K562 (cell line): ENCODE measurements around the gene NXN. TPM values are rescaled to one million over a fixed set of nuclear protein-coding genes. Genes with fewer than 3 reads are reported as not detected.
A peak's percentile ranks its signal among the peaks of the same experiment; 100 is the strongest.

Experiments
- ATAC-seq: fragments of 200-7000 bp; cut with Tn5 transposase; 3 replicates; pipeline ENCODE4 v1.9.1; 2020; ENCODE audit warnings: moderate library complexity
- BruUV-seq: library from RNA; stranded (reverse); fragments of 400-500 nt; replicated peaks from 2 replicates; lab custom pipeline; 2021; lab: Mats Ljungman, UMichigan
- CTCF ChIA-PET: fragments of 300-600 bp; formaldehyde crosslinking; extraction: SDS; loops from one replicate; lab custom pipeline; 2021; ENCODE audit warnings: low intra/inter-chr PET ratio; lab: Yijun Ruan, JAX
- POLR2A ChIA-PET: fragments of 300-600, 350-650 bp; sonication (Branson Sonifier 250); formaldehyde crosslinking; extraction: SDS; loops from one replicate; lab custom pipeline; 2021; ENCODE audit warnings: antibody characterized with exemption, inconsistent platforms; lab: Yijun Ruan, JAX
- DNase-seq, 4 experiments: peaks; one replicate each; pipeline versions ENCODE4 v3.0.0 to v3.0.0-alpha.2; 2011 to 2018; ENCODE audit warnings: low spot score in 3 of 4, mixed read lengths in 3 of 4; ENCODE audit errors: extremely low read depth in 1 of 4
- FAIRE-seq: peaks from 2 replicates; lab custom pipeline; 2011; peaks lifted over from hg19 to GRCh38; lab: Jason Lieb, UNC
- H2AFZ ChIP-seq: 2 replicates; pipeline ENCODE4 v1.6.0; 2011; ENCODE audit warnings: low read depth, low read length, control low read depth, inconsistent platforms
- H3K27ac ChIP-seq: fragments of 200-600 bp; 3 replicates; pipeline ENCODE4 v1.8.0; 2011; ENCODE audit warnings: low read depth, mild to moderate bottlenecking, control low read depth, inconsistent platforms, low read length, moderate library complexity, mixed read lengths; ENCODE audit errors: extremely low read depth
- H3K27me3 ChIP-seq, 2 experiments: fragments of 300-600 bp in 1 of 2; 2 replicates in 1 of 2; 3 replicates in 1 of 2; pipeline versions ENCODE4 v1.6.0 to v1.8.0; 2011; ENCODE audit warnings: inconsistent platforms in 2 of 2, low read length in 2 of 2, mild to moderate bottlenecking in 1 of 2, mixed read lengths in 1 of 2, moderate library complexity in 1 of 2; ENCODE audit not compliant: control insufficient read depth in 2 of 2, insufficient read depth in 2 of 2
- H3K36me3 ChIP-seq: fragments of 300-600 bp; 3 replicates; pipeline ENCODE4 v1.8.0; 2011; ENCODE audit warnings: mild to moderate bottlenecking, low read length, inconsistent platforms; ENCODE audit not compliant: control insufficient read depth, insufficient read depth
- H3K4me1 ChIP-seq, 2 experiments: fragments of 200-600 bp in 1 of 2; replicated peaks in 1 of 2; 2 replicates in 1 of 2; 3 replicates in 1 of 2; pipeline versions ENCODE4 v1.5.1 to v1.8.0; 2011; ENCODE audit warnings: inconsistent platforms in 2 of 2, low read length in 2 of 2, mild to moderate bottlenecking in 1 of 2, mixed read lengths in 1 of 2, moderate library complexity in 1 of 2; ENCODE audit not compliant: control insufficient read depth in 2 of 2, insufficient read depth in 2 of 2
- H3K4me2 ChIP-seq: 2 replicates; pipeline ENCODE4 v1.6.1; 2011; ENCODE audit warnings: low read length, control low read depth, inconsistent platforms, mixed read lengths; ENCODE audit not compliant: insufficient read depth
- H3K4me3 ChIP-seq: fragments of 200-600 bp; sonication (generic), shearing (Covaris generic); 2 replicates; pipeline ENCODE4 v1.5.1; 2016; ENCODE audit warnings: control low read depth, inconsistent platforms
- H3K79me2 ChIP-seq: fragments of 200-600 bp; 3 replicates; pipeline ENCODE4 v1.8.0; 2011; ENCODE audit warnings: low read length, inconsistent platforms; ENCODE audit not compliant: control insufficient read depth, insufficient read depth
- H3K9ac ChIP-seq, 2 experiments: 2 replicates each; pipeline versions ENCODE4 v1.6.0 to v1.6.1; 2011; ENCODE audit warnings: low read depth in 2 of 2, low read length in 2 of 2, control low read depth in 1 of 2, inconsistent platforms in 1 of 2, mild to moderate bottlenecking in 1 of 2, mixed read lengths in 1 of 2; ENCODE audit not compliant: insufficient read depth in 1 of 2
- H3K9me1 ChIP-seq: one replicate; pipeline ENCODE4 v1.6.0; 2011; ENCODE audit warnings: inconsistent platforms, mild to moderate bottlenecking, low read length, moderate library complexity; ENCODE audit not compliant: control insufficient read depth, insufficient read depth
- H3K9me3 ChIP-seq: replicated peaks from 2 replicates; pipeline ENCODE4 v1.5.1; 2011; ENCODE audit warnings: low read depth, low read length, inconsistent platforms; ENCODE audit not compliant: control insufficient read depth, insufficient read depth
- H4K20me1 ChIP-seq: replicated peaks from 2 replicates; pipeline ENCODE4 v1.6.1; 2011; ENCODE audit warnings: low read length, inconsistent platforms, mixed read lengths; ENCODE audit not compliant: control insufficient read depth, insufficient read depth
- ADNP ChIP-seq: fragments of 200-800 bp; sonication (Bioruptor generic); IDR thresholded peaks from 2 replicates; pipeline ENCODE4 v1.6.1; 2016; ENCODE audit warnings: missing genetic modification characterization, missing compliant biosample characterization
- ARHGAP35 ChIP-seq: fragments of 450-650 bp; IDR thresholded peaks from 2 replicates; pipeline ENCODE4 v1.6.1; 2018; ENCODE audit not compliant: partially characterized antibody
- ARID3B ChIP-seq: fragments of 250-450 bp; sonication (Bioruptor Pico); IDR thresholded peaks from 2 replicates; pipeline ENCODE4 v1.4.0; 2020; ENCODE audit warnings: borderline replicate concordance
- BCLAF1 ChIP-seq, 2 experiments: fragments of 450-650 bp in 1 of 2; IDR thresholded peaks; 2 replicates each; pipeline ENCODE4 v1.6.1; 2011 to 2017; ENCODE audit warnings: low read depth in 2 of 2, antibody characterized with exemption in 1 of 2, borderline replicate concordance in 1 of 2, low read length in 1 of 2, mild to moderate bottlenecking in 1 of 2, mixed read lengths in 1 of 2; ENCODE audit not compliant: control insufficient read depth in 1 of 2
- CBX3 ChIP-seq, 2 experiments: IDR thresholded peaks; 1 replicate in 1 of 2; 2 replicates in 1 of 2; pipeline ENCODE4 v1.6.1; 2012; ENCODE audit warnings: inconsistent platforms in 2 of 2, low read length in 2 of 2, borderline replicate concordance in 1 of 2, control low read depth in 1 of 2
- CBX5 ChIP-seq: IDR thresholded peaks from 2 replicates; pipeline ENCODE4 v1.6.1; 2014; ENCODE audit warnings: low read depth, borderline replicate concordance
- CREB5 ChIP-seq: fragments of 250-450 bp; sonication (Bioruptor Pico); IDR thresholded peaks from 2 replicates; pipeline ENCODE4 v1.5.0; 2020; ENCODE audit warnings: mild to moderate bottlenecking
- CSDE1 ChIP-seq, 2 experiments: fragments of 450-650 bp; IDR thresholded peaks; 2 replicates each; pipeline ENCODE4 v1.6.1; 2016; ENCODE audit warnings: mild to moderate bottlenecking in 1 of 2
- GTF2B ChIP-seq: IDR thresholded peaks from 2 replicates; pipeline ENCODE4 v1.6.1; 2011; ENCODE audit not compliant: insufficient read length; ENCODE audit errors: extremely low read depth
- NBN ChIP-seq: fragments of 450-650 bp; IDR thresholded peaks from 2 replicates; pipeline ENCODE4 v1.6.1; 2016; ENCODE audit warnings: low read depth, mild to moderate bottlenecking
- NCOA1 ChIP-seq: fragments of 450-650 bp; IDR thresholded peaks from 2 replicates; pipeline ENCODE4 v1.6.1; 2016; ENCODE audit warnings: low read depth
- NEUROD1 ChIP-seq: fragments of 150-350 bp; IDR thresholded peaks from 2 replicates; pipeline ENCODE4 v1.6.1; 2014; ENCODE audit warnings: borderline replicate concordance, low read length, low read depth; ENCODE audit not compliant: partially characterized antibody
- TRIM24 ChIP-seq, 2 experiments: fragments of 450-650 bp; IDR thresholded peaks; 2 replicates each; pipeline ENCODE4 v1.6.1; 2016
- ZC3H11A ChIP-seq: IDR thresholded peaks from 2 replicates; pipeline ENCODE4 v1.6.1; 2012; ENCODE audit warnings: low read depth, low read length, improper control_type of control experiment
- ZFP91 ChIP-seq: sonication (generic); formaldehyde crosslinking; IDR thresholded peaks from 2 replicates; pipeline ENCODE4 v1.8.0; 2022; ENCODE audit warnings: mild to moderate bottlenecking, missing genetic modification reagents
- WGBS: fragments of 100-300 bp; shearing (Covaris generic); methylation state at CpG from one replicate; pipeline ENCODE4 v1.1.6; 2016; ENCODE audit warnings: low coverage, mixed read lengths; ENCODE audit not compliant: insufficient coverage; ENCODE audit errors: missing lambda C conversion rate; 5-methylcytosine and 5-hydroxymethylcytosine counted together
- in situ Hi-C: fragments of 300-500 bp; cut with MboI; formaldehyde crosslinking; loops from 4 replicates; pipeline ENCODE4 v1.15.0; 2018; ENCODE audit warnings: inconsistent platforms, mixed read lengths
- intact Hi-C: fragments of 100-400 bp; cut with micrococcal nuclease; formaldehyde crosslinking; loops from 2 replicates; pipeline ENCODE4 v1.14.2; 2022
- polyA plus RNA-seq, 8 experiments: library from polyadenylated mRNA; depleted of rRNA in 4 of 8; stranded (reverse) in 5 of 8; unstranded in 3 of 8; fragments of >200 nt; fragmentation: Nextera tagmentation in 2 of 8; fragmentation: Illumina TruSeq in 1 of 8; extraction: Ambion mirVana in 2 of 8; extraction: Trizol in 1 of 8; gene quantifications; 2 replicates each; pipeline versions ENCODE4 v1.2.1 to v1.2.3, GENCODE V29; 2011 to 2014; ENCODE audit warnings: inconsistent platforms in 1 of 8, missing spikeins in 1 of 8
- total RNA-seq, 7 experiments: library from RNA; depleted of rRNA in 6 of 7; stranded (reverse); fragments of >200 nt in 6 of 7; fragmentation: Illumina TruSeq in 2 of 7; extraction: Trizol in 2 of 7; gene quantifications; 2 replicates each; pipeline versions ENCODE4 v1.2.1 to v1.2.3, GENCODE V29; 2011 to 2021; ENCODE audit warnings: low replicate concordance in 1 of 7

Gene NXN
- total and polyA plus RNA-seq, 9 of the 15 experiments (the other 6 are each of a cell fraction or from before 2014, with no cell fraction given), result 0.08 to 0.39 (median 0.29) TPM; not detected in 5

GRCh38 chr17:956905-957304 is 22.7 kb downstream of the NXN start:
- no peaks in the 10 kb centered on the region for H3K36me3 ChIP-seq
- no peaks in the 10 kb centered on the region for H4K20me1 ChIP-seq
- ChIA-PET CTCF (no interaction called here), POLR2A (interaction anchor here (0.9 kb wide), 1 partner anchor 14 kb away, joined by 3 read pairs; no protein-coding TSS in a partner anchor)
- peaks cover 6 to 41% of the 10 kb centered on the region in 2 experiments; a peak in 3 of 5 replicates for H3K27me3 ChIP-seq
- H3K4me1 ChIP-seq, result no peaks in the 10 kb centered on the region
- ATAC-seq (no peak), FAIRE-seq (no peak), DNase-seq (peak in 1 of 4 experiments; percentile 12)
- H3K9ac ChIP-seq, result no peak overlapping the region
- in situ Hi-C loops (no loop called here), intact Hi-C loops (no loop called here)
- H3K27ac ChIP-seq, result no peak overlapping the region
- WGBS, result 0% methylated on average over 6 of the region's 8 CpGs
- no peak overlapping the region for H3K4me3 ChIP-seq
- no peak overlapping the region for H2AFZ ChIP-seq
- H3K9me1 ChIP-seq, result no peaks in the 10 kb centered on the region
- no TSS peak for BruUV-seq
- H3K4me2 ChIP-seq, result no peak overlapping the region
- no peaks in the 10 kb centered on the region for H3K9me3 ChIP-seq
- H3K79me2 ChIP-seq, result no peaks in the 10 kb centered on the region
- TF ChIP-seq NCOA1 (no peak), NBN (no peak), NEUROD1 (no peak), CSDE1 (IDR thresholded peaks at IDR 0.05) (no peak), CREB5 (CRISPR knock-in tag) (no peak), ARID3B (CRISPR knock-in tag) (no peak), TRIM24 (IDR thresholded peaks at IDR 0.05) (no peak), BCLAF1 (IDR thresholded peaks at IDR 0.05; ENCODE audit: borderline replicate concordance in 1 of 2, control insufficient read depth in 1 of 2, low read depth in 2 of 2, low read length in 1 of 2) (no peak), GTF2B (no peak), ARHGAP35 (no peak), CBX5 (no peak), ZC3H11A (no peak), CBX3 (IDR thresholded peaks at IDR 0.05; ENCODE audit: borderline replicate concordance in 1 of 2, low read length in 2 of 2) (no peak), ADNP (no peak), ZFP91 (no peak)
